ENCODE data around the gene RBBP7. TPM values are rescaled to one million over a fixed set of nuclear protein-coding genes. Genes with fewer than 3 reads are reported as not detected.
A peak's percentile ranks its signal among the peaks of the same experiment; 100 is the strongest.

Gene RBBP7
- polyA plus RNA-seq, 3 donors, result 32.2 to 56.8 (median 52.6) TPM

DNA sequence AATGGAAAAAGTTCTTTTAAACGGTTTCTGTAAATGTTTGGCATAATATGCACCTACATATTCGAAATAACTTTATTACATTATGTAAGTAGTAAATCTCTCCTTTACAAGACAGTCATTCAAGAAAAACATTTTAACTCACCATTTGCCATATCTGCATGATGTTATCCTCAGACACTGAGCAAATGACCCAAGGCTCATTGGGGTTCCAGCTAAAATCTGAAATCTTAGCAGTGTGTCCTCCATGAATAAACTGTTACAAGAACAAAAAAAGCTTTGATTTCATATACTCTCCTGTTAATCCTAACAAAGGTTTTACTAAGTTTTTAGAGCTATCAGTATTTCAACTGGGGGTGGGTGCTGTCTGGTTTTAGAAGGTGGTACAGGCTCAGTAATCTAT lies 24.5 kb downstream of the RBBP7 start:
- Histone ChIP-seq H3K9ac (ENCODE audit: insufficient read depth, low read length, poor library complexity, severe bottlenecking) (no peak overlapping the region), H3K4me3 (replicated peaks in 1 of 3; ENCODE audit: low read depth in 2 of 3, low read length in 3 of 3) (no peak overlapping the region), H3K36me3 (replicated peaks in 1 of 2; ENCODE audit: control insufficient read depth in 1 of 2, insufficient read depth in 2 of 2, low read length in 2 of 2) (peaks cover 55 to 79% of the 10 kb centered on the region in 2 donors), H3K79me2 (ENCODE audit: insufficient read depth, low read length) (no peaks in the 10 kb centered on the region), H3K4me2 (replicated peaks; ENCODE audit: extremely low read depth, low read length, poor library complexity, severe bottlenecking) (no peak overlapping the region), H3K27ac (ENCODE audit: low read depth in 1 of 2, low read length in 2 of 2) (no peak overlapping the region), H3K27me3 (ENCODE audit: control insufficient read depth in 2 of 2, insufficient read depth in 2 of 2, low read length in 2 of 2) (peaks cover 0 to 33% of the 10 kb centered on the region in 2 donors), H2AFZ (ENCODE audit: insufficient read depth, low read depth, low read length, poor library complexity, severe bottlenecking) (no peak overlapping the region), H4K20me1 (ENCODE audit: insufficient read depth, low read length) (no peaks in the 10 kb centered on the region), H3K9me3 (replicated peaks in 1 of 2; ENCODE audit: control insufficient read depth in 1 of 2, insufficient read depth in 1 of 2, low read length in 2 of 2) (no peaks in the 10 kb centered on the region), H3K4me1 (ENCODE audit: control insufficient read depth in 1 of 2, insufficient read depth in 2 of 2, low read length in 2 of 2) (no peaks in the 10 kb centered on the region)
- H3K4me3 Mint-ChIP-seq, result no peak overlapping the region
- no peak overlapping the region for H3K27ac Mint-ChIP-seq
- peaks cover 59 to 77% of the 10 kb centered on the region in 2 donors for H3K36me3 Mint-ChIP-seq
- peaks cover 0 to 2% (median 0%) of the 10 kb centered on the region in 7 donors for H3K9me3 Mint-ChIP-seq
- intact Hi-C loops (cut with micrococcal nuclease), result no loop called here
- no peak for DNase-seq
- WGBS (ENCODE audit: insufficient coverage), result no CpG with 5 or more reads among the region's 2 CpGs
- no peaks in the 10 kb centered on the region for H3K4me1 Mint-ChIP-seq
- H3K27me3 Mint-ChIP-seq (ENCODE audit: low read depth in 3 of 3), result peaks cover 0 to 51% (median 0%) of the 10 kb centered on the region in 3 donors
- TF ChIP-seq, protein P1, sequence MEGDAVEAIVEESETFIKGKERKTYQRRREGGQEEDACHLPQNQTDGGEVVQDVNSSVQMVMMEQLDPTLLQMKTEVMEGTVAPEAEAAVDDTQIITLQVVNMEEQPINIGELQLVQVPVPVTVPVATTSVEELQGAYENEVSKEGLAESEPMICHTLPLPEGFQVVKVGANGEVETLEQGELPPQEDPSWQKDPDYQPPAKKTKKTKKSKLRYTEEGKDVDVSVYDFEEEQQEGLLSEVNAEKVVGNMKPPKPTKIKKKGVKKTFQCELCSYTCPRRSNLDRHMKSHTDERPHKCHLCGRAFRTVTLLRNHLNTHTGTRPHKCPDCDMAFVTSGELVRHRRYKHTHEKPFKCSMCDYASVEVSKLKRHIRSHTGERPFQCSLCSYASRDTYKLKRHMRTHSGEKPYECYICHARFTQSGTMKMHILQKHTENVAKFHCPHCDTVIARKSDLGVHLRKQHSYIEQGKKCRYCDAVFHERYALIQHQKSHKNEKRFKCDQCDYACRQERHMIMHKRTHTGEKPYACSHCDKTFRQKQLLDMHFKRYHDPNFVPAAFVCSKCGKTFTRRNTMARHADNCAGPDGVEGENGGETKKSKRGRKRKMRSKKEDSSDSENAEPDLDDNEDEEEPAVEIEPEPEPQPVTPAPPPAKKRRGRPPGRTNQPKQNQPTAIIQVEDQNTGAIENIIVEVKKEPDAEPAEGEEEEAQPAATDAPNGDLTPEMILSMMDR (IDR thresholded peaks at IDR 0.05), result no peak

DNA sequence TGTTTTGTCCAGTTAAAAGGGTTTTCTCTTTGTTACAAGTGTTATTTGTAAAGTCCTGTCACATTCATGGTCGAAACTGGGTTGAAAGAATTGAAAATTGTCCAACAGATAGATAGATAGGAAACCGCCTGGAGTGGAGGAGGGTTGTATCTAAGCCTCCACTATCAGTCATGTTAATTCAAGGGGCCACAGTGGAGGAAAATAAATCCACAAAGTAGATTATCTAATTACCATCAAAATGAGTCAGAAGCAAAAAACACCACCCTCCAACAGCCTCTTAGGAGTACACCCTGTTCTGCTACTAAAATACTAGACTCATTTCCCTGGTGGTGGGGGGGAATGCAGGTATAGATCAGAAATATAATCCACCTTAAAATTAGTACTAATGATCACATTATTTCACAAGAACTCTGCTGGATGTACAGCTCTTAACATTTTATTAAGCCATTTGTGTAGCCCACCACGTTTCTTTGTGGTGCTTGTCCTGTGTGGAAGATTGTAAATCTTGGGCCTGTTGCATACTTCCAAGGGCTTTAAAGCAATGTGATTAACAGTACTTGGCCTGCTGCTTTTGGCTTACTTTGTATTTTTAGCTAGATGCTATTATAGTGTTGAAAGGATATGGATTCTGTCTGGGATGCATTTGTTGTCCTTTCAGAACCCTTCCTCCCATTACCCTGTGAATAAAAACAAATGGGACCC lies 26.8 kb downstream of the RBBP7 start:
- no CpG with 5 or more reads among the region's 3 CpGs for WGBS (ENCODE audit: insufficient coverage)
- no peak overlapping the region for H3K4me3 Mint-ChIP-seq
- H3K36me3 Mint-ChIP-seq, result peaks cover 55 to 89% of the 10 kb centered on the region in 2 donors
- peaks cover 65 to 91% of the 10 kb centered on the region in 2 donors for H3K36me3 ChIP-seq (replicated peaks in 1 of 2; ENCODE audit: control insufficient read depth in 1 of 2, insufficient read depth in 2 of 2, low read length in 2 of 2)
- TF ChIP-seq, protein P1 (IDR thresholded peaks at IDR 0.05), result no peak
- no peaks in the 10 kb centered on the region for H3K9me3 ChIP-seq (replicated peaks in 1 of 2; ENCODE audit: control insufficient read depth in 1 of 2, insufficient read depth in 1 of 2, low read length in 2 of 2)
- no peak overlapping the region for H3K4me2 ChIP-seq (replicated peaks; ENCODE audit: extremely low read depth, low read length, poor library complexity, severe bottlenecking)
- H4K20me1 ChIP-seq (ENCODE audit: insufficient read depth, low read length), result no peaks in the 10 kb centered on the region
- H3K9me3 Mint-ChIP-seq, result peaks cover 0 to 2% (median 0%) of the 10 kb centered on the region in 7 donors
- H3K79me2 ChIP-seq (ENCODE audit: insufficient read depth, low read length), result no peaks in the 10 kb centered on the region
- no peak overlapping the region for H2AFZ ChIP-seq (ENCODE audit: insufficient read depth, low read depth, low read length, poor library complexity, severe bottlenecking)
- peaks cover 0 to 52% (median 0%) of the 10 kb centered on the region in 3 donors for H3K27me3 Mint-ChIP-seq (ENCODE audit: low read depth in 3 of 3)
- H3K27me3 ChIP-seq (ENCODE audit: control insufficient read depth in 2 of 2, insufficient read depth in 2 of 2, low read length in 2 of 2), result peaks cover 0 to 25% of the 10 kb centered on the region in 2 donors
- H3K4me1 ChIP-seq (ENCODE audit: control insufficient read depth in 1 of 2, insufficient read depth in 2 of 2, low read length in 2 of 2), result no peaks in the 10 kb centered on the region
- DNase-seq, result no peak
- H3K27ac Mint-ChIP-seq, result peak overlapping the region in 1 of 7 donors; percentile 10
- intact Hi-C loops (cut with micrococcal nuclease), result no loop called here
- no peak overlapping the region for H3K27ac ChIP-seq (ENCODE audit: low read depth in 1 of 2, low read length in 2 of 2)
- H3K4me3 ChIP-seq (replicated peaks in 1 of 3; ENCODE audit: low read depth in 2 of 3, low read length in 3 of 3), result no peak overlapping the region
- no peaks in the 10 kb centered on the region for H3K4me1 Mint-ChIP-seq
- H3K9ac ChIP-seq (ENCODE audit: insufficient read depth, low read length, poor library complexity, severe bottlenecking), result no peak overlapping the region
